AG20443 (cell line): ENCODE measurements around the gene ZNF155.

Source experiments
- DNase-seq: peaks from one replicate; pipeline ENCODE4 v3.0.0; 2012; ENCODE audit warnings: low spot score, mixed read lengths

Gene ZNF155

DNA sequence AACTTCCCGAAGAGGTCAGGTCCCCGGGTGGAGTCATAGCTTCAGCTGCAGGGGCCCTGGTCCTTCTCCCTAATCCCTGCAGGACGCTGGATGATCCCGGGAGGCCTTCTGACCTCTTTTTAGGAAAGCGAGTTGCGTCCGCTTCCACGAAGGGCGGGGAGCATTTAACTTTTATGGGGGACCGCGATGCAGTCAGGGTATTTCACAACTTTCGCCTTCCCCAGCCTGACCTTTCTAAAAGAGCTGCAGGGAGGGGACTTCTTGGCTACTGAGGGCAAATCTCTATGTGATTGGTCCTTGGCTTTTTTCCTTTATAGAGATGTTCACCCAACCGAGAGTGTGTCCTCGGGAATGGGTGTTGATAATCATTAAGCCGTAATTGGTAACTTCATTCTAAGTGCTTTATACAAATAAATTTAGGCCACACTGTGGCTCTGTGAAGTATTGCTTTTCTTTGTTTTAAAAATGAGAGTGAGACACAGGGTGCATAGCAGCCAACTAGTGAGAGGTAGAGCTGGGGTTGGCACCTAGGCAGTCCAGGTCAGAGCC lies 19.5 kb downstream of the ZNF155 start:
- peak; percentile 20 for DNase-seq

DNA sequence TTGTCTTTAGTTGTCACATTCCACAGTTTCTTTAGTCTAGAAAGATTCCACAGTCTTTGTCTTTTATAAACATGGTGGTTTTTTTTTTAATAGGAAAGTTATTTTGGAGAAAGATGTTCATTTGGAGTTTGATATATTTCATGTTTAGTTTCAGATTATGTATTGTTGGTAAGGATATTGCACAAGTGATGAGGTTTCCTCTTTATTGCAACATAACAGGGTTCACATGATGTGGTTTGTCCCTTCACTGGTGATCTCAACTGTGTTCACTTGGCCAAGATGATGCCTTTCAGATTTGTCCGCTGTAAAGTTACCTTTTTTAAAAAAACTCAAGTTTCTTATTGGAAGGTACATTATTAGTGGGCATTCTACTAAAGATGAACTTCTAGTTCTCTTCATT lies 22.0 kb downstream of the ZNF155 start:
- DNase-seq: no peak

DNA sequence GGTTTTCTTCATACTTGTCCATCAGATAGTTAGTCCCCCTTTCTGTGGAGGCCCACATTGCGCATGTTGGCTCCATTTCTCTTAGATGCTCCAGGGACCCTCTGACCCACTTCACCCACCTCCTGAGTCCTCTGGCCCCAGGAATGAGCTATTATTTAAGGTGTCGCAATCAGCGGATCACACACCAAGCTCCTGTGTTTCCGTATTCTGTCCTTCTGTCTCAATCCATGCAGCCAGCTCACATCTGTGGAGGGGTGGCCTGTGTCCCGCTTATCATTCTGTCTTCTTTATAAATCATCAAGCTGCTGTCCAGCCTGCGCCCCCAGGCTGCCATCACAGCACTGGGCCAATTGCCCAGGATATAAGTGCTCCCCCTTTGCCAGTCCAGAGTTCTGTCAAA lies 23.5 kb downstream of the ZNF155 start:
- no peak for DNase-seq

DNA sequence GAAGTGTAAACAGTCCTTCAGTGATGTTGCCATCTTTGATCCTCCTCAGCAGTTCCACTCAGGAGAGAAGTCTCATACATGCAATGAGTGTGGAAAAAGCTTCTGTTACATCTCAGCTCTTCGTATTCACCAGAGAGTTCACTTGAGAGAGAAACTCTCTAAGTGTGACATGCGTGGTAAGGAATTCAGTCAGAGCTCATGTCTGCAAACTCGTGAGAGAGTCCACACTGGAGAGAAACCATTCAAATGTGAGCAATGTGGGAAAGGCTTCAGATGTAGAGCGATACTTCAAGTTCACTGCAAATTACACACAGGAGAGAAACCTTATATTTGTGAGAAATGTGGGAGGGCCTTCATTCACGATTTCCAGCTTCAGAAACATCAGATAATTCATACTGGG lies 26.5 kb downstream of the ZNF155 start:
- no peak for DNase-seq

DNA sequence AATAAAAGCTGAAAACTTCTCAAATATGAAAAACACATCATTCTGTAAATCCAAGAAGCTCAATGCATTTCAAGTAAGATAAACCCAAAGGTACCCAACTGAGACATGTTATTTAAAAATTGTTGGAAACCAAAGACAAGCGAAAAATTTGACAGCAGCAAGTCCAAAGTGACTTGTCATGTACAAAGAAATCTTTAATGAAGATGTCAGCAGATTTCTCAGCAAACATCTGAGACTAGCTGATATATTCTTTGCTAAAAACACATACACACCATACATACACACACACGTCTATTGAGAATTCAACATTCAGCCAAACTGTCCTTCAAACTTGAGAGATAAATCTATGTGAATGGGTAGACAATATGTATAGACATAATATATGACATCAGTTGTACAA lies 35.5 kb downstream of the ZNF155 start:
- DNase-seq: no peak

DNA sequence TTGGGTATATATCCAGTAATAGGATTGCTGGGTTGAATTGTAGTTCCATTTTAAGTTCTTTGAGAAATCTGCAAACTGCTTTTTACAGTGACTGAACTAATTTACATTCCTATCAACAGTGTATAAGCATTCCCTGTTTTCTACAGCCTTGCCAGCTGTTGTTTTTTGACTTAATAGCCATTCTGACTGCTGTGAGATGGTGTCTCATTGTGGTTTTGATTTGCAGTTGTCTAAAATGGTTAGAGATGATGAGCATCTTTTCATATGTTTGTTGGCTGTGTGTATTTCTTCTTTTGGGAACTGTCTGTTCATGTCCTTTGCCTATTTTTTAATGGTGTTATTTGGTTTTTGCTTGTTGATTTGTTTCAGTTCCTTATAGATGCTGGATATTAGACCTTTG lies 37.2 kb downstream of the ZNF155 start:
- no peak for DNase-seq

DNA sequence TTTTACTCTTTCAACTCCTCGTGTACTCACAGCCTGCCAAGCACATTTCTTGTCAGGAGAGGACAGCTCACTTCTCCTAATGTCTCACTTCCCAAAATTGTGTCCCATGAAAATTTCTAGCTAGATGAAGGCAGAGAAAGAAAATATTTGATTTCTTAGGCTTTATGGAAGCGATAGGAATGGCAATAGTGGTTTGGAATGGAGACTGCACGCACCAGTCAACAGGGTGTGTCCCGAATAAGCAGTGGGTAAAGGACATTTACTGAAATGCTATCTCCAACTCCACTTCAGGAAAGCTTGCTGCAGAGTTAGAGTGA lies 40.9 kb downstream of the ZNF155 start:
- DNase-seq: no peak

DNA sequence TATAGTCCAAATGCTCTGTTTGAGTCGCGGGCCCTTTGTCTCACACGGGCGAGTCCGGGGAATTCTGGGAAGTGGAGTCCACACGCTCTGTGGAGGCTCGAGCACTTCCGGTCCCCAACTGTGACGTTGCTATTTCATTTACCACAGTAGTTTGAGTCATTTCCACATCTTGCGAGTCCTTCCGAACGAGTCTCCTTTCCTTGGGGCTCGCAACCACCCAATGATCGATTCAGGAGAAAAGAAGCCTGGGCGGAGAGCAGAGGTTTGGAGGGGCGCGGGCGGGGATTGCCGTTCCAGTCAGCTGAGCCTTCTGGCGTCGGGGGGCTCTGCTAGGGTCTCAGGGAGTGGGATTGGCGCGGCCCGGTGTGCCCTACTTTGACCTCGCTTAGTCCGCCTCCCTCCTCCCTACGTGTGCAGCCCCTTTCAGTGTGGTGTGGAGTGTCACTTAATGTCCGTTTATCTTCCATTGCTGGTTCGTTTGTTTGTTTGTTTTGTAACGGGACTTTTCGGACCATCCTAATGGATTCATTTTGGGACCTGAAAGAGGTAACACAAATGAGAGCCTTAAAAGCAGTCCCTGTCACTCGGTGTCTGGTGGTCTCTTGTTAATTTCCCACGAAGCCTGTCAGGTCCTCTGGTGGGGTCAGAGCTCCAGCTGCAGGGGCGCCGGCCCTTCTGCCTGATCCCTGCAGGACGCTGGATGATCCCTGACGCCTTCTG lies 41.4 kb downstream of the ZNF155 start, which contains the start of gene ZNF222:
TSS of gene ZNF222 (plus strand) at position 163 of the 720 bp plus-strand sequence. CDS start at position 221, 58 bp downstream.
- peak; percentile 91 for DNase-seq

DNA sequence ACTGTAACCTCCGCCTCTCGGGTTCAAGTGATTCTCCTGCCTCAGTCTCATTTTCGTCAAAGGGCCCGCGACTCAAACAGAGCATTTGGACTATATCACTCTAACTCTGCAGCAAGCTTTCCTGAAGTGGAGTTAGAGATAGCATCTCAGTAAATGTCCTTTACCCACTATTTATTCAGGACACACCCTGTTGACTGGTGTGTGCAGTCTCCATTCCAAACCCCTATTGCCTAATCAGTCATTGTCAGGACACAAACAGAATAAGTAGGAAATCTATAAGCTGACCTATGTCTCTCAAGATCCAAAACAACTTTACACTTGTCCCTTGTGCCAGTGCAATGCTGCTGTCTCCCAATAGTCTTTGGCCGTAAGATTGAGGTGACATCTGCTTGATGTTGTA lies 42.6 kb downstream of the ZNF155 start:
- no peak for DNase-seq

DNA sequence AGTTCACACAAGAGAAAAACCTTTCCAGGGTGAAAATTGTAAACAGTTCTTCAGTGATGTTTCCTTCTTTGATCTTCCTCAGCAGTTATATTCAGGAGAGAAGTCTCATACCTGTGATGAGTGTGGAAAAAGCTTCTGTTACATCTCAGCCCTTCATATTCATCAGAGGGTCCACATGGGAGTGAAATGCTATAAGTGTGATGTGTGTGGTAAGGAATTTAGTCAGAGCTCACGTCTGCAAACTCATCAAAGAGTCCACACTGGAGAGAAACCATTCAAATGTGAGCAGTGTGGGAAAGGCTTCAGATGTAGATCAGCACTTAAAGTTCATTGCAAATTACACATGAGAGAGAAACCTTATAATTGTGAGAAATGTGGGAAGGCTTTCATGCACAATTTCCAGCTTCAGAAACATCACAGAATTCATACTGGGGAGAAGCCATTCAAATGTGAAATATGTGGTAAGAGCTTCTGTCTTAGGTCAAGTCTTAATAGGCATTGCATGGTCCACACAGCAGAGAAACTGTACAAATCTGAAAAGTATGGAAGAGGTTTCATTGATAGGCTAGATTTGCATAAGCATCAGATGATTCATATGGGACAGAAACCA lies 48.1 kb downstream of the ZNF155 start:
- DNase-seq: no peak

DNA sequence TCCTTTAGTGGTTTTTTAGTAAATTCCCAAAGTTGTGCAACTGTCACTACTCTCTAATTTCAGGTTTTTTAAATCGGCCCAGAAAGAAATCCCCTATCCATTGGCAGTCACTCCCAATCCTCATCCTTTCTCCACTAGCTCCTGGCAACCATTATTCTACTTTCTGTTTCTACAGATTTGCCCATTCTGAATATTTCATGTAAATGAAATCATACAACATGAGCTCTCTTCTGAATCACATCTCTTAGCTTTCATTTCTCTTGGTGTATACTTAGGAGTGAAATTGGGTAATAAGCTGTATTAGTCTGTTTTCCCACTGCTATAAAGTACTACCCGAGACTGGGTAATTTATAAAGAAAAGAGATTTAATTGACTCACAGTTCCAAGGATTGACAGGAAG lies 58.2 kb downstream of the ZNF155 start:
- no peak for DNase-seq
